Ishikawa (cell line): Measurements from ENCODE around the gene CCDC88C.

Source experiments
- CEBPB ChIP-seq: IDR thresholded peaks from 2 replicates; pipeline ENCODE4 v1.6.1; 2012
- CREB1 ChIP-seq: IDR thresholded peaks from 2 replicates; pipeline ENCODE4 v1.6.1; 2012; ENCODE audit warnings: low read depth
- EGR1 ChIP-seq: IDR thresholded peaks from 2 replicates; pipeline ENCODE4 v1.6.1; 2012
- EP300 ChIP-seq: IDR thresholded peaks from 2 replicates; pipeline ENCODE4 v1.6.1; 2012; ENCODE audit warnings: borderline replicate concordance
- FOXM1 ChIP-seq: IDR thresholded peaks from 2 replicates; pipeline ENCODE4 v1.6.1; 2012; ENCODE audit warnings: low read depth, borderline replicate concordance
- MAX ChIP-seq: IDR thresholded peaks from 2 replicates; pipeline ENCODE4 v1.6.1; 2012
- NFIC ChIP-seq: IDR thresholded peaks from 2 replicates; pipeline ENCODE4 v1.6.1; 2012
- RAD21 ChIP-seq: IDR thresholded peaks from 2 replicates; pipeline ENCODE4 v1.6.1; 2012; ENCODE audit warnings: low read depth
- TAF1 ChIP-seq: IDR thresholded peaks from 2 replicates; pipeline ENCODE4 v1.6.1; 2012; ENCODE audit warnings: low read depth, mild to moderate bottlenecking
- TCF12 ChIP-seq: IDR thresholded peaks from 2 replicates; pipeline ENCODE4 v1.6.1; 2012; ENCODE audit warnings: low read depth
- TEAD4 ChIP-seq: IDR thresholded peaks from 2 replicates; pipeline ENCODE4 v1.6.1; 2012
- USF1 ChIP-seq: IDR thresholded peaks from 2 replicates; pipeline ENCODE4 v1.6.1; 2012
- YY1 ChIP-seq: IDR thresholded peaks from 2 replicates; pipeline ENCODE4 v1.6.1; 2012; ENCODE audit warnings: low read depth
- ZBTB7A ChIP-seq: IDR thresholded peaks from 2 replicates; pipeline ENCODE4 v1.6.1; 2012; ENCODE audit warnings: low read depth
- TF ChIP-seq, protein P1 (sequence below): IDR thresholded peaks from 2 replicates; pipeline ENCODE4 v1.6.1; 2012; ENCODE audit warnings: low read depth, mild to moderate bottlenecking

CCDC88C gene

DNA sequence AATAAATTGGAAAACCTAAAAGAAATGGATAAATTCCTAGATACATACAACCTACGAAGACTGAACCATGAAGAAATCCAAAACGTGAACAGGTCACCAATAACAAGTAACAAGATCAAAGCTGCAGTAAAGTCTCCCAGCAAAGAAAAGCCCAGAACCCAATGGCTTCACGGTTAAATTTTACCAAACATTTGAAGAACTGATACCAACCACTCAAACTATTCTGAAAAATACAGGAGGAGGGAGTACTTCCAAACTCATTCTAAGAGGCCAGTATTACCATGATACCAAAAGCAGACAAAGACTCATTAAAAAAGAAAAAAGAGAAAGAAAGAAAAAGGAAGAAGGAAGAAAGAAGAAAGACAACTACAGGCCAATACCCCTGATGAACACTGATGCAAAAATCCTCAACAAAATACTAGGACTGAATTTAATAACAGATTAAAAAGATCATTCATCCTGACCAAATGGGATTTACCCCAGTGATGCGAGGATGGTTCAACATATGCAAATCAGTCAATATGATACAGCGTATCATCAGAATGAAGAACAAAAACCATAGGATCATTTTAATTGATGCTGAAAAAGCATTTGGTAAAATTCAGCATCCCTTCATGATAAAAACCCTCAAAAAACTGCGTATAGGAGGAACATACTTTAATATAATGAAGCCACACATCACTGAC is 26.9 kb upstream of the CCDC88C start:
- TF ChIP-seq EP300, result no peak
- no peak for TF ChIP-seq RAD21
- TF ChIP-seq FOXM1, result no peak
- TF ChIP-seq TCF12, result no peak
- no peak for TF ChIP-seq NFIC
- no peak for TF ChIP-seq CREB1
- no peak for TF ChIP-seq EGR1
- no peak for TF ChIP-seq MAX
- TF ChIP-seq CEBPB, result no peak
- no peak for TF ChIP-seq USF1
- TF ChIP-seq YY1, result no peak
- TF ChIP-seq ZBTB7A, result no peak
- no peak for TF ChIP-seq TAF1
- TF ChIP-seq, protein P1, sequence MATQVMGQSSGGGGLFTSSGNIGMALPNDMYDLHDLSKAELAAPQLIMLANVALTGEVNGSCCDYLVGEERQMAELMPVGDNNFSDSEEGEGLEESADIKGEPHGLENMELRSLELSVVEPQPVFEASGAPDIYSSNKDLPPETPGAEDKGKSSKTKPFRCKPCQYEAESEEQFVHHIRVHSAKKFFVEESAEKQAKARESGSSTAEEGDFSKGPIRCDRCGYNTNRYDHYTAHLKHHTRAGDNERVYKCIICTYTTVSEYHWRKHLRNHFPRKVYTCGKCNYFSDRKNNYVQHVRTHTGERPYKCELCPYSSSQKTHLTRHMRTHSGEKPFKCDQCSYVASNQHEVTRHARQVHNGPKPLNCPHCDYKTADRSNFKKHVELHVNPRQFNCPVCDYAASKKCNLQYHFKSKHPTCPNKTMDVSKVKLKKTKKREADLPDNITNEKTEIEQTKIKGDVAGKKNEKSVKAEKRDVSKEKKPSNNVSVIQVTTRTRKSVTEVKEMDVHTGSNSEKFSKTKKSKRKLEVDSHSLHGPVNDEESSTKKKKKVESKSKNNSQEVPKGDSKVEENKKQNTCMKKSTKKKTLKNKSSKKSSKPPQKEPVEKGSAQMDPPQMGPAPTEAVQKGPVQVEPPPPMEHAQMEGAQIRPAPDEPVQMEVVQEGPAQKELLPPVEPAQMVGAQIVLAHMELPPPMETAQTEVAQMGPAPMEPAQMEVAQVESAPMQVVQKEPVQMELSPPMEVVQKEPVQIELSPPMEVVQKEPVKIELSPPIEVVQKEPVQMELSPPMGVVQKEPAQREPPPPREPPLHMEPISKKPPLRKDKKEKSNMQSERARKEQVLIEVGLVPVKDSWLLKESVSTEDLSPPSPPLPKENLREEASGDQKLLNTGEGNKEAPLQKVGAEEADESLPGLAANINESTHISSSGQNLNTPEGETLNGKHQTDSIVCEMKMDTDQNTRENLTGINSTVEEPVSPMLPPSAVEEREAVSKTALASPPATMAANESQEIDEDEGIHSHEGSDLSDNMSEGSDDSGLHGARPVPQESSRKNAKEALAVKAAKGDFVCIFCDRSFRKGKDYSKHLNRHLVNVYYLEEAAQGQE, result no peak
- TF ChIP-seq TEAD4, result no peak

DNA sequence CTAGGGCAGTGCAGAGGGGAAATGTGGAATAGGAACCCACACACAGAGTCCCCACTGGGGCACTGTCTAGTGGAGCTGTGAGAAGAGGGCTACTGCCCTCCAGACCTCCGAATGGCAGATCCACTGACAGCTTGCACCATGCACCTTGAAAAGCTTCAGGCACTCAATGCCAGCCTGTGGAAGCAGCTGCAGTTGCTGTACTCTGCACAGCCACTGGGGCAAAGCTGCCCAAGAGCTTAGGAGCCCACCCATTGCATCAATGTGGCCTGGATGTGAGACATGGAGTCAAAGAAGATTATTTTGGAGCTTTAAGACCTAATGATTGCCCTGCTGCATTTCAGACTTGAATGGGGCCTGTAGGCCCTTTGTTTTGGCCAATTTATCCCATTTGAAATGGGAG is 21.7 kb upstream of the CCDC88C start:
- TF ChIP-seq USF1 (no peak), ZBTB7A (no peak), MAX (no peak), EGR1 (no peak), EP300 (no peak), CREB1 (no peak), FOXM1 (no peak), YY1 (no peak), NFIC (no peak), RAD21 (no peak), TAF1 (no peak), TEAD4 (no peak), CEBPB (no peak), TCF12 (no peak)
- TF ChIP-seq, protein P1, result no peak

DNA sequence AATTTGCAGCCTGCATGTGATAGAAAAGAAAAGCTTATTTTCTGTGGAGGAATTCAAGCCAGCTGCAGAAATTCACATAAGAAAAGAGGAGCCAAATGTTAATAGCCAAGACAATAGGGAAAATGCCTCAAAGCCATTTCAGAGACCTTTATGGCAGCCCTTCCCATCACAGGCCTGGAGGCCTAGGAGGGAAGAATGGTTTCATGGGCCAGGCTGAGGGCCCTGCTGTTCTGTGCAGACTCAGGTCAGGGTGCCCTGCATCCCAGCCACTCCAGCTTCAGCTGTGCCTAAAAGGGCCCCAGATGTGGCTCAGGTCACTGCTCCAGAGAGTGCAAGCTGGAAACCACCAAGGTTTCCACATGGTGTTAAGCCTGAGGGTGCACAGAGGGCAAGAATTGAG is 21.2 kb upstream of the CCDC88C start:
- no peak for TF ChIP-seq EGR1
- TF ChIP-seq NFIC, result no peak
- no peak for TF ChIP-seq TEAD4
- TF ChIP-seq, protein P1, result no peak
- no peak for TF ChIP-seq CEBPB
- no peak for TF ChIP-seq MAX
- TF ChIP-seq USF1, result no peak
- no peak for TF ChIP-seq FOXM1
- no peak for TF ChIP-seq ZBTB7A
- no peak for TF ChIP-seq EP300
- no peak for TF ChIP-seq TCF12
- TF ChIP-seq YY1, result no peak
- no peak for TF ChIP-seq TAF1
- TF ChIP-seq CREB1, result no peak
- TF ChIP-seq RAD21, result no peak

GRCh38 chr14:91429385-91429784 is 11.8 kb upstream of the CCDC88C start:
- no peak for TF ChIP-seq FOXM1
- no peak for TF ChIP-seq YY1
- no peak for TF ChIP-seq USF1
